Erythroblast (primary cell): ENCODE data around the gene TOMM5.
"Not testable (repeated sequence)": the region's sequence is repeated elsewhere in the genome, so short reads cannot be mapped to it uniquely, and the experiment has no call there.

Source experiments
- DNase-seq, 2 experiments: peaks; one replicate each; lab custom pipeline; 2025; lab: John Stamatoyannopoulos, UW
- GATA1 ChIP-seq: IDR thresholded peaks from 2 replicates; pipeline ENCODE4 v1.6.1; 2011; ENCODE audit warnings: low read depth, mild to moderate bottlenecking, control low read depth, low read length, moderate library complexity
- POLR2A ChIP-seq: IDR thresholded peaks from 2 replicates; pipeline ENCODE4 v1.6.1; 2011; ENCODE audit warnings: mild to moderate bottlenecking, low read length

The TOMM5 gene

GRCh38 chr9:37623267-37623666, 30.9 kb upstream of the TOMM5 start:
- DNase-seq, result no peak
- no peak for TF ChIP-seq GATA1
- no peak for TF ChIP-seq POLR2A

GRCh38 chr9:37622462-37622861, 30.1 kb upstream of the TOMM5 start:
- DNase-seq, result no peak
- no peak for TF ChIP-seq GATA1
- no peak for TF ChIP-seq POLR2A

- no peak for TF ChIP-seq POLR2A
- no peak for TF ChIP-seq GATA1
- no peak for DNase-seq
Observed at GRCh38 chr9:37621273-37622121, 29.1 kb upstream of the TOMM5 start.

- no peak for DNase-seq
- TF ChIP-seq GATA1 (no peak), POLR2A (no peak)
Observed at GRCh38 chr9:37620396-37620795, 28.0 kb upstream of the TOMM5 start.

- TF ChIP-seq GATA1, result no peak
- DNase-seq, result no peak
Observed at GRCh38 chr9:37619806-37620205, 27.4 kb upstream of the TOMM5 start.

- TF ChIP-seq POLR2A, result no peak
- TF ChIP-seq GATA1, result no peak
- no peak for DNase-seq
Observed at GRCh38 chr9:37618817-37619216, 26.4 kb upstream of the TOMM5 start.

- no peak for DNase-seq
- TF ChIP-seq GATA1, result no peak
- no peak for TF ChIP-seq POLR2A
Observed at GRCh38 chr9:37617832-37618231, 25.4 kb upstream of the TOMM5 start.

- TF ChIP-seq GATA1, result no peak
- no peak for TF ChIP-seq POLR2A
- no peak for DNase-seq
Observed at GRCh38 chr9:37617161-37617560, 24.8 kb upstream of the TOMM5 start.

GRCh38 chr9:37611961-37612360, 19.6 kb upstream of the TOMM5 start:
- DNase-seq, result no peak
- TF ChIP-seq POLR2A (no peak), GATA1 (no peak)

GRCh38 chr9:37611014-37611413, 18.6 kb upstream of the TOMM5 start:
- no peak for DNase-seq
- TF ChIP-seq GATA1 (no peak), POLR2A (no peak)

GRCh38 chr9:37609735-37610397, 17.5 kb upstream of the TOMM5 start:
- DNase-seq, result no peak
- no peak for TF ChIP-seq POLR2A
- TF ChIP-seq GATA1, result no peak

GRCh38 chr9:37608250-37608649, 15.9 kb upstream of the TOMM5 start:
- TF ChIP-seq GATA1, result no peak
- TF ChIP-seq POLR2A, result no peak
- DNase-seq, result no peak

GRCh38 chr9:37604296-37604695, 11.9 kb upstream of the TOMM5 start:
- TF ChIP-seq POLR2A (no peak), GATA1 (no peak)
- no peak for DNase-seq

- no peak for DNase-seq
- TF ChIP-seq GATA1 (no peak), POLR2A (no peak)
Observed at GRCh38 chr9:37602817-37603216, 10.4 kb upstream of the TOMM5 start.

- not testable (repeated sequence) for DNase-seq
Observed at GRCh38 chr9:37602061-37602460, 9.7 kb upstream of the TOMM5 start.

- no peak for DNase-seq
- TF ChIP-seq POLR2A (no peak), GATA1 (no peak)
Observed at GRCh38 chr9:37596504-37596903, 4.1 kb upstream of the TOMM5 start.
